MM.1S (cell line): ENCODE measurements around the gene NR1H2.

ENCODE experiments used
- CTCF ChIP-seq: fragments of 300-600 bp; sonication (generic); IDR thresholded peaks from 2 replicates; pipeline ENCODE4 v1.5.1; 2016; ENCODE audit warnings: antibody characterized with exemption, low read length, mixed read lengths
- EZH2 ChIP-seq: fragments of 300-600 bp; sonication (generic); optimal IDR thresholded peaks from 2 replicates; pipeline ENCODE3; 2017; ENCODE audit warnings: low read depth, mild to moderate bottlenecking, antibody characterized with exemption, low read length, mixed read lengths
- EZH2phosphoT487 ChIP-seq: fragments of 300-600 bp; sonication (generic); IDR thresholded peaks from 2 replicates; pipeline ENCODE4 v1.6.1; 2018; ENCODE audit warnings: antibody characterized with exemption, low read length

- TF ChIP-seq EZH2 (no peak), CTCF (no peak), EZH2phosphoT487 (no peak)
These were observed 2.1 kb downstream of the NR1H2 start for GRCh38 chr19:50378169-50378862.
